Activated T-cell treated with anti-CD3 and anti-CD28 coated beads for 4 hours (primary cell): ENCODE measurements around the gene ST6GAL1.

Experiments
- DNase-seq: peaks from one replicate; pipeline ENCODE4 v3.0.0-alpha.2; 2020

Gene ST6GAL1

GRCh38 chr3:187085021-187085666 lies 154.8 kb downstream of the ST6GAL1 start:
- DNase-seq, result no peak

GRCh38 chr3:187085933-187086332 lies 155.6 kb downstream of the ST6GAL1 start:
- DNase-seq, result no peak

- DNase-seq, result no peak
Measured at GRCh38 chr3:187086831-187087230, 156.5 kb downstream of the ST6GAL1 start.

GRCh38 chr3:187088701-187089100 lies 158.4 kb downstream of the ST6GAL1 start:
- no peak for DNase-seq

GRCh38 chr3:187093320-187093719 lies 163.0 kb downstream of the ST6GAL1 start:
- no peak for DNase-seq

- no peak for DNase-seq
Measured at GRCh38 chr3:187098923-187099512, 168.7 kb downstream of the ST6GAL1 start.

GRCh38 chr3:187101184-187102072 lies 171.1 kb downstream of the ST6GAL1 start:
- DNase-seq, result peak; percentile 51

GRCh38 chr3:187102073-187102634 lies 171.8 kb downstream of the ST6GAL1 start:
- DNase-seq, result no peak

- no peak for DNase-seq
Measured at GRCh38 chr3:187103251-187103650, 172.9 kb downstream of the ST6GAL1 start.

GRCh38 chr3:187104342-187104741 lies 174.0 kb downstream of the ST6GAL1 start:
- no peak for DNase-seq

GRCh38 chr3:187104933-187105332 lies 174.6 kb downstream of the ST6GAL1 start:
- DNase-seq, result no peak

GRCh38 chr3:187105700-187106099 lies 175.4 kb downstream of the ST6GAL1 start:
- DNase-seq, result no peak

- DNase-seq, result no peak
Measured at GRCh38 chr3:187107989-187108388, 177.7 kb downstream of the ST6GAL1 start.

- no peak for DNase-seq
Measured at GRCh38 chr3:187110156-187110555, 179.8 kb downstream of the ST6GAL1 start.

- DNase-seq, result no peak
Measured at GRCh38 chr3:187112934-187113793, 182.8 kb downstream of the ST6GAL1 start.

- no peak for DNase-seq
Measured at GRCh38 chr3:187114511-187114910, 184.2 kb downstream of the ST6GAL1 start.

GRCh38 chr3:187120326-187120725 lies 190.0 kb downstream of the ST6GAL1 start:
- DNase-seq, result no peak

- DNase-seq, result no peak
Measured at GRCh38 chr3:187122261-187122660, 191.9 kb downstream of the ST6GAL1 start.

GRCh38 chr3:187125319-187126031 lies 195.1 kb downstream of the ST6GAL1 start:
- DNase-seq, result no peak
